GM12878 (cell line): Measurements from ENCODE around the gene HIVEP2. TPM values are rescaled to one million over a fixed set of nuclear protein-coding genes. Genes with fewer than 3 reads are reported as not detected.

ENCODE experiments used
- ATAC-seq: fragments of 200-7000 bp; cut with Tn5 transposase; 3 replicates; pipeline ENCODE4 v1.9.1; 2020; ENCODE audit warnings: mild to moderate bottlenecking, moderate library complexity
- BruUV-seq: library from RNA; stranded (reverse); fragments of 400-500 nt; replicated peaks from 2 replicates; lab custom pipeline; 2021; lab: Mats Ljungman, UMichigan
- CTCF ChIA-PET: fragments of 300-600 bp; sonication (Branson Sonifier 250); formaldehyde crosslinking; extraction: SDS; loops from one replicate; lab custom pipeline; 2021; ENCODE audit warnings: inconsistent platforms; lab: Yijun Ruan, JAX
- POLR2A ChIA-PET: fragments of 350-600 bp; formaldehyde crosslinking; extraction: SDS; loops from one replicate; lab custom pipeline; 2021; ENCODE audit warnings: inconsistent platforms; lab: Charles Lee
- RAD21 ChIA-PET: fragments of 300-600 bp; sonication (Branson Sonifier 250); formaldehyde crosslinking; loops from one replicate; lab custom pipeline; 2023; ENCODE audit warnings: antibody characterized with exemption; ENCODE audit not compliant: unreplicated experiment; lab: Charles Lee
- SMC1A ChIA-PET: fragments of 300-600 bp; sonication (Branson Sonifier 250); formaldehyde crosslinking; loops from one replicate; lab custom pipeline; 2023; ENCODE audit not compliant: unreplicated experiment, uncharacterized antibody; lab: Charles Lee
- DNase-seq: peaks from one replicate; pipeline ENCODE4 v3.0.0-alpha.2; 2011; ENCODE audit warnings: low read depth, low spot score
- FAIRE-seq: peaks from 3 replicates; lab custom pipeline; 2011; peaks lifted over from hg19 to GRCh38; lab: Jason Lieb, UNC
- H2AFZ ChIP-seq: 2 replicates; pipeline ENCODE4 v1.6.0; 2011; ENCODE audit warnings: low read depth, low read length, control low read depth; ENCODE audit not compliant: control insufficient read depth
- H3K27ac ChIP-seq: 2 replicates; pipeline ENCODE4 v1.5.1; 2011; ENCODE audit warnings: control low read depth; ENCODE audit not compliant: control insufficient read depth, insufficient read depth
- H3K27me3 ChIP-seq, 2 experiments: replicated peaks in 1 of 2; 2 replicates each; pipeline versions ENCODE4 v1.6.0 to v1.6.1; 2011; ENCODE audit warnings: low read length in 1 of 2; ENCODE audit not compliant: control insufficient read depth in 2 of 2, insufficient read depth in 2 of 2
- H3K36me3 ChIP-seq, 2 experiments: 2 replicates each; pipeline ENCODE4 v1.5.1; 2011; ENCODE audit warnings: low read length in 1 of 2; ENCODE audit not compliant: control insufficient read depth in 2 of 2, insufficient read depth in 2 of 2
- H3K4me1 ChIP-seq: 2 replicates; pipeline ENCODE4 v1.6.1; 2011; ENCODE audit warnings: mild to moderate bottlenecking, low read length, moderate library complexity, mixed read lengths; ENCODE audit not compliant: control insufficient read depth, insufficient read depth
- H3K4me2 ChIP-seq: 2 replicates; pipeline ENCODE4 v1.6.0; 2011; ENCODE audit warnings: control low read depth; ENCODE audit not compliant: control insufficient read depth, insufficient read depth
- H3K4me3 ChIP-seq: fragments of 200-600 bp; sonication (generic); 2 replicates; pipeline ENCODE4 v1.5.1; 2016
- H3K79me2 ChIP-seq: 2 replicates; pipeline ENCODE4 v1.6.0; 2011; ENCODE audit warnings: low read length; ENCODE audit not compliant: control insufficient read depth, insufficient read depth
- H3K9ac ChIP-seq: 2 replicates; pipeline ENCODE4 v1.8.0; 2011; ENCODE audit warnings: low read length, control low read depth, mixed read lengths; ENCODE audit not compliant: control insufficient read depth, insufficient read depth
- H3K9me3 ChIP-seq: replicated peaks from 3 replicates; pipeline ENCODE4 v1.5.1; 2011; ENCODE audit warnings: mild to moderate bottlenecking, low read length; ENCODE audit not compliant: control insufficient read depth, insufficient read depth
- H4K20me1 ChIP-seq: 2 replicates; pipeline ENCODE4 v1.6.0; 2011; ENCODE audit not compliant: control insufficient read depth, insufficient read depth
- BHLHE40 ChIP-seq, 2 experiments: fragments of 450-650 bp in 1 of 2; IDR thresholded peaks; 2 replicates each; pipeline ENCODE4 v1.6.1; 2011 to 2017; ENCODE audit warnings: low read depth in 2 of 2, borderline replicate concordance in 1 of 2, improper control_type of control experiment in 1 of 2, low read length in 1 of 2, mild to moderate bottlenecking in 1 of 2
- CREM ChIP-seq: IDR thresholded peaks from 2 replicates; pipeline ENCODE4 v1.6.1; 2014; ENCODE audit warnings: antibody characterized with exemption, low read depth
- EED ChIP-seq: sonication (generic); IDR thresholded peaks from 2 replicates; pipeline ENCODE4 v1.6.1; 2016; ENCODE audit warnings: antibody characterized with exemption, low read depth
- ESRRA ChIP-seq: IDR thresholded peaks from 2 replicates; pipeline ENCODE4 v1.6.1; 2012; ENCODE audit warnings: mild to moderate bottlenecking, low read length, improper control_type of control experiment
- MYB ChIP-seq: fragments of 150-350 bp; IDR thresholded peaks from 2 replicates; pipeline ENCODE4 v1.6.1; 2014; ENCODE audit warnings: mild to moderate bottlenecking, low read depth, low read length, borderline replicate concordance
- NFYB ChIP-seq: IDR thresholded peaks from 2 replicates; pipeline ENCODE4 v1.6.1; 2011; ENCODE audit warnings: low read depth, mild to moderate bottlenecking, low read length, improper control_type of control experiment, moderate library complexity; ENCODE audit not compliant: insufficient read depth
- NR2C2 ChIP-seq: IDR thresholded peaks from 2 replicates; pipeline ENCODE4 v1.6.1; 2011; ENCODE audit warnings: borderline replicate concordance, low read depth; ENCODE audit not compliant: control insufficient read depth, insufficient read length
- SREBF1 ChIP-seq: IDR thresholded peaks from 2 replicates; pipeline ENCODE4 v1.6.1; 2012; ENCODE audit warnings: mild to moderate bottlenecking, low read length
- ZNF274 ChIP-seq: IDR thresholded peaks from one replicate; pipeline ENCODE4 v1.8.0; 2011; ENCODE audit not compliant: insufficient read length, insufficient read depth
- WGBS: methylation state at CpG from one replicate; pipeline ENCODE4 v1.1.6; 2016; ENCODE audit warnings: low lambda C conversion rate; ENCODE audit not compliant: insufficient replicate concordance, insufficient coverage; ENCODE audit errors: missing lambda C conversion rate; 5-methylcytosine and 5-hydroxymethylcytosine counted together
- in situ Hi-C: fragments of 300-500 bp; cut with MboI; formaldehyde crosslinking; loops from 9 replicates; pipeline ENCODE4 v1.14.3; 2018; ENCODE audit warnings: mixed read lengths
- intact Hi-C: fragments of 100-400 bp; cut with micrococcal nuclease; formaldehyde crosslinking; loops from one replicate; pipeline ENCODE4 v1.14.2; 2022; ENCODE audit not compliant: unreplicated experiment
- polyA plus RNA-seq, 11 experiments: library from polyadenylated mRNA; depleted of rRNA in 4 of 11; unstranded in 6 of 11; stranded (reverse) in 5 of 11; fragments of >200 nt; fragmentation: Nextera tagmentation in 4 of 11; fragmentation: Illumina TruSeq in 1 of 11; extraction: Ambion mirVana in 4 of 11; extraction: Trizol in 1 of 11; gene quantifications; 1 replicate in 1 of 11; 2 replicates in 10 of 11; pipeline versions ENCODE4 v1.2.1 to v1.2.3, GENCODE V29; 2011 to 2016; ENCODE audit warnings: inconsistent platforms in 2 of 11, missing spikeins in 2 of 11, low read depth in 1 of 11
- total RNA-seq, 4 experiments: library from RNA; depleted of rRNA in 3 of 4; stranded (reverse); fragments of >200 nt in 3 of 4; fragmentation: Illumina TruSeq in 1 of 4; extraction: Trizol in 1 of 4; gene quantifications; 2 replicates each; pipeline versions ENCODE4 v1.2.1 to v1.2.3, GENCODE V29; 2013 to 2021
- TF ChIP-seq, protein P1 (sequence below): fragments of 150-350 bp; IDR thresholded peaks from 2 replicates; pipeline ENCODE4 v1.6.1; 2016; ENCODE audit warnings: low read depth, low read length
- TF ChIP-seq, protein P2 (sequence below): IDR thresholded peaks from 2 replicates; pipeline ENCODE4 v1.6.1; 2012; ENCODE audit warnings: mild to moderate bottlenecking, low read depth, low read length
- TF ChIP-seq, protein P3 (sequence below): IDR thresholded peaks from 2 replicates; pipeline ENCODE4 v1.6.1; 2012; ENCODE audit warnings: low read depth, low read length, improper control_type of control experiment
- TF ChIP-seq, protein P4 (sequence below): fragments of 450-650 bp; IDR thresholded peaks from 2 replicates; pipeline ENCODE4 v1.6.1; 2017; ENCODE audit warnings: mild to moderate bottlenecking

Gene HIVEP2
- total and polyA plus RNA-seq, 10 of the 15 experiments (the other 5 are each of a cell fraction or from before 2014, with no cell fraction given), result 1.2 to 15.7 (median 10.2) TPM

DNA sequence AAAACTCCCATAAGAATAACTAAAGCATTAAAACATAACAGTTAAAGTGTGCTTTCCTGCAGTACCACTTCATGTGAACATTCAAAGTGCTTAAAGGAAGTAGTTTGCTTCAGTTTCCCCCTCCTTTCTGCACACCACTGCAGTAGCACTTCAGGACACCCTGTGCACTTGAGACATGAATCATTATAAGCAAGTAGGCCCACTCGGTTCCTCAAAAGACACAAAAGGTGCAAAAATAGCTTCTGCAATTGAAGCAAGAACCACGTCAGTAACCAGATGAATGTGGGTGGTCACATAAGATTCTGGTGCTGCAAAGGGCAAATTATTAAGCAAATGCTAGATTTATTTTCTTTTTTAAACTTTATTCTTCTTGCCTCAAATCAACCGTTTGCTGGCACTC, 160.6 kb downstream of the HIVEP2 start:
- Histone ChIP-seq H3K36me3 (peaks cover 2 to 5% of the 10 kb centered on the region in 2 experiments; a peak in 3 of 4 replicates), H3K4me3 (no peak overlapping the region), H3K27me3 (no peaks in the 10 kb centered on the region), H3K27ac (peak overlapping the region; percentile 76), H2AFZ (no peak overlapping the region), H3K9ac (no peak overlapping the region), H4K20me1 (no peaks in the 10 kb centered on the region), H3K79me2 (peaks cover 3% of the 10 kb centered on the region), H3K4me1 (peaks cover 11% of the 10 kb centered on the region; the same call in 1 of the 2 replicates), H3K4me2 (peak overlapping the region; percentile 0; the same call in 1 of the 2 replicates), H3K9me3 (no peaks in the 10 kb centered on the region; the same call in 2 of the 3 replicates)
- ChIA-PET POLR2A (interaction anchor here (1.0 to 4.4 kb wide), 5 partner anchors 11 to 81 kb away, joined by 3 to 16 read pairs (median 6); no protein-coding TSS in a partner anchor), RAD21 (interaction anchor here (0.8 to 4.7 kb wide), 8 partner anchors 14 to 100 kb away, joined by 3 to 33 read pairs (median 8); no protein-coding TSS in a partner anchor), CTCF (interaction anchor here (0.6 to 3.0 kb wide), 3 partner anchors 9 to 62 kb away, joined by 3 to 7 read pairs (median 3); no protein-coding TSS in a partner anchor), SMC1A (interaction anchor here (1.0 to 5.6 kb wide), 8 partner anchors 10 to 141 kb away, joined by 3 to 45 read pairs (median 6); no protein-coding TSS in a partner anchor)
- BruUV-seq, result no TSS peak
- DNase-seq, result peak; percentile 86
- peak; percentile 99 for ATAC-seq
- in situ Hi-C loops, result no loop called here
- intact Hi-C loops, result loop anchor here (2.0 kb wide), 2 partner anchors 26 to 38 kb away; no protein-coding TSS in a partner anchor
- WGBS, result 0% methylated on average over 3 of the region's 3 CpGs
- FAIRE-seq, result peak; percentile 99
- TF ChIP-seq ZNF274 (no peak), NR2C2 (no peak), MYB (no peak), CREM (peak; percentile 92), ESRRA (no peak), EED (peak; percentile 86), BHLHE40 (IDR thresholded peaks at IDR 0.05; ENCODE audit: borderline replicate concordance in 1 of 2, low read depth in 2 of 2, low read length in 1 of 2) (peak in 1 of 2 experiments; percentile 69; a peak in 2 of 4 replicates), NFYB (no peak), SREBF1 (no peak)
- TF ChIP-seq, protein P1, sequence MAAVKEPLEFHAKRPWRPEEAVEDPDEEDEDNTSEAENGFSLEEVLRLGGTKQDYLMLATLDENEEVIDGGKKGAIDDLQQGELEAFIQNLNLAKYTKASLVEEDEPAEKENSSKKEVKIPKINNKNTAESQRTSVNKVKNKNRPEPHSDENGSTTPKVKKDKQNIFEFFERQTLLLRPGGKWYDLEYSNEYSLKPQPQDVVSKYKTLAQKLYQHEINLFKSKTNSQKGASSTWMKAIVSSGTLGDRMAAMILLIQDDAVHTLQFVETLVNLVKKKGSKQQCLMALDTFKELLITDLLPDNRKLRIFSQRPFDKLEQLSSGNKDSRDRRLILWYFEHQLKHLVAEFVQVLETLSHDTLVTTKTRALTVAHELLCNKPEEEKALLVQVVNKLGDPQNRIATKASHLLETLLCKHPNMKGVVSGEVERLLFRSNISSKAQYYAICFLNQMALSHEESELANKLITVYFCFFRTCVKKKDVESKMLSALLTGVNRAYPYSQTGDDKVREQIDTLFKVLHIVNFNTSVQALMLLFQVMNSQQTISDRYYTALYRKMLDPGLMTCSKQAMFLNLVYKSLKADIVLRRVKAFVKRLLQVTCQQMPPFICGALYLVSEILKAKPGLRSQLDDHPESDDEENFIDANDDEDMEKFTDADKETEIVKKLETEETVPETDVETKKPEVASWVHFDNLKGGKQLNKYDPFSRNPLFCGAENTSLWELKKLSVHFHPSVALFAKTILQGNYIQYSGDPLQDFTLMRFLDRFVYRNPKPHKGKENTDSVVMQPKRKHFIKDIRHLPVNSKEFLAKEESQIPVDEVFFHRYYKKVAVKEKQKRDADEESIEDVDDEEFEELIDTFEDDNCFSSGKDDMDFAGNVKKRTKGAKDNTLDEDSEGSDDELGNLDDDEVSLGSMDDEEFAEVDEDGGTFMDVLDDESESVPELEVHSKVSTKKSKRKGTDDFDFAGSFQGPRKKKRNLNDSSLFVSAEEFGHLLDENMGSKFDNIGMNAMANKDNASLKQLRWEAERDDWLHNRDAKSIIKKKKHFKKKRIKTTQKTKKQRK, result no peak
- TF ChIP-seq, protein P2, sequence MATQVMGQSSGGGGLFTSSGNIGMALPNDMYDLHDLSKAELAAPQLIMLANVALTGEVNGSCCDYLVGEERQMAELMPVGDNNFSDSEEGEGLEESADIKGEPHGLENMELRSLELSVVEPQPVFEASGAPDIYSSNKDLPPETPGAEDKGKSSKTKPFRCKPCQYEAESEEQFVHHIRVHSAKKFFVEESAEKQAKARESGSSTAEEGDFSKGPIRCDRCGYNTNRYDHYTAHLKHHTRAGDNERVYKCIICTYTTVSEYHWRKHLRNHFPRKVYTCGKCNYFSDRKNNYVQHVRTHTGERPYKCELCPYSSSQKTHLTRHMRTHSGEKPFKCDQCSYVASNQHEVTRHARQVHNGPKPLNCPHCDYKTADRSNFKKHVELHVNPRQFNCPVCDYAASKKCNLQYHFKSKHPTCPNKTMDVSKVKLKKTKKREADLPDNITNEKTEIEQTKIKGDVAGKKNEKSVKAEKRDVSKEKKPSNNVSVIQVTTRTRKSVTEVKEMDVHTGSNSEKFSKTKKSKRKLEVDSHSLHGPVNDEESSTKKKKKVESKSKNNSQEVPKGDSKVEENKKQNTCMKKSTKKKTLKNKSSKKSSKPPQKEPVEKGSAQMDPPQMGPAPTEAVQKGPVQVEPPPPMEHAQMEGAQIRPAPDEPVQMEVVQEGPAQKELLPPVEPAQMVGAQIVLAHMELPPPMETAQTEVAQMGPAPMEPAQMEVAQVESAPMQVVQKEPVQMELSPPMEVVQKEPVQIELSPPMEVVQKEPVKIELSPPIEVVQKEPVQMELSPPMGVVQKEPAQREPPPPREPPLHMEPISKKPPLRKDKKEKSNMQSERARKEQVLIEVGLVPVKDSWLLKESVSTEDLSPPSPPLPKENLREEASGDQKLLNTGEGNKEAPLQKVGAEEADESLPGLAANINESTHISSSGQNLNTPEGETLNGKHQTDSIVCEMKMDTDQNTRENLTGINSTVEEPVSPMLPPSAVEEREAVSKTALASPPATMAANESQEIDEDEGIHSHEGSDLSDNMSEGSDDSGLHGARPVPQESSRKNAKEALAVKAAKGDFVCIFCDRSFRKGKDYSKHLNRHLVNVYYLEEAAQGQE, result no peak
- TF ChIP-seq, protein P3, sequence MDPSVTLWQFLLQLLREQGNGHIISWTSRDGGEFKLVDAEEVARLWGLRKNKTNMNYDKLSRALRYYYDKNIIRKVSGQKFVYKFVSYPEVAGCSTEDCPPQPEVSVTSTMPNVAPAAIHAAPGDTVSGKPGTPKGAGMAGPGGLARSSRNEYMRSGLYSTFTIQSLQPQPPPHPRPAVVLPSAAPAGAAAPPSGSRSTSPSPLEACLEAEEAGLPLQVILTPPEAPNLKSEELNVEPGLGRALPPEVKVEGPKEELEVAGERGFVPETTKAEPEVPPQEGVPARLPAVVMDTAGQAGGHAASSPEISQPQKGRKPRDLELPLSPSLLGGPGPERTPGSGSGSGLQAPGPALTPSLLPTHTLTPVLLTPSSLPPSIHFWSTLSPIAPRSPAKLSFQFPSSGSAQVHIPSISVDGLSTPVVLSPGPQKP, result no peak
- TF ChIP-seq, protein P4, sequence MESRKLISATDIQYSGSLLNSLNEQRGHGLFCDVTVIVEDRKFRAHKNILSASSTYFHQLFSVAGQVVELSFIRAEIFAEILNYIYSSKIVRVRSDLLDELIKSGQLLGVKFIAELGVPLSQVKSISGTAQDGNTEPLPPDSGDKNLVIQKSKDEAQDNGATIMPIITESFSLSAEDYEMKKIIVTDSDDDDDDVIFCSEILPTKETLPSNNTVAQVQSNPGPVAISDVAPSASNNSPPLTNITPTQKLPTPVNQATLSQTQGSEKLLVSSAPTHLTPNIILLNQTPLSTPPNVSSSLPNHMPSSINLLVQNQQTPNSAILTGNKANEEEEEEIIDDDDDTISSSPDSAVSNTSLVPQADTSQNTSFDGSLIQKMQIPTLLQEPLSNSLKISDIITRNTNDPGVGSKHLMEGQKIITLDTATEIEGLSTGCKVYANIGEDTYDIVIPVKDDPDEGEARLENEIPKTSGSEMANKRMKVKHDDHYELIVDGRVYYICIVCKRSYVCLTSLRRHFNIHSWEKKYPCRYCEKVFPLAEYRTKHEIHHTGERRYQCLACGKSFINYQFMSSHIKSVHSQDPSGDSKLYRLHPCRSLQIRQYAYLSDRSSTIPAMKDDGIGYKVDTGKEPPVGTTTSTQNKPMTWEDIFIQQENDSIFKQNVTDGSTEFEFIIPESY, result no peak
